Measurements from ENCODE around the gene DDOST.
"Not testable (repeated sequence)": the region's sequence is repeated elsewhere in the genome, so short reads cannot be mapped to it uniquely, and the experiment has no call there.

Gene DDOST

DNA sequence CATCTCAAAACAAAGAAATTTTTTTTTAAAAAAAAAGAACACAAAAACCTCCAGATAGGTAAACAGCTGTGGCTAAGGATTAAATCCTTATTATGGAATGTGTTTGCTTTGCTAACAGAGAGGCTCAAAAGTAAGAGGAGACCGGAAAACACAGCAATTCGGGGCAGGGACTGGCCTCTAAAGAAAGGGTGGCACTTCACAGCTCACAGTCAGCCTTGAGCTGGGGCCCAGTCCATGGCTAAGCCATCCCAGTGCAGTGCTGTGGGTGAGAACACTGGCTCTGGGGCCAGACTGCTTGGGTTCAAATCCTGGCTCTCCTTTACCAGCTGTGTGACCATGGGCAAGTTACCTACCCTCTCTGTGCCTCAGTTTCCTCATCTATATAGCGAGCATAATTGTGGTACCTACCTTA, 28.5 kb upstream of the DDOST start:
- no peak for DNase-seq

DNA sequence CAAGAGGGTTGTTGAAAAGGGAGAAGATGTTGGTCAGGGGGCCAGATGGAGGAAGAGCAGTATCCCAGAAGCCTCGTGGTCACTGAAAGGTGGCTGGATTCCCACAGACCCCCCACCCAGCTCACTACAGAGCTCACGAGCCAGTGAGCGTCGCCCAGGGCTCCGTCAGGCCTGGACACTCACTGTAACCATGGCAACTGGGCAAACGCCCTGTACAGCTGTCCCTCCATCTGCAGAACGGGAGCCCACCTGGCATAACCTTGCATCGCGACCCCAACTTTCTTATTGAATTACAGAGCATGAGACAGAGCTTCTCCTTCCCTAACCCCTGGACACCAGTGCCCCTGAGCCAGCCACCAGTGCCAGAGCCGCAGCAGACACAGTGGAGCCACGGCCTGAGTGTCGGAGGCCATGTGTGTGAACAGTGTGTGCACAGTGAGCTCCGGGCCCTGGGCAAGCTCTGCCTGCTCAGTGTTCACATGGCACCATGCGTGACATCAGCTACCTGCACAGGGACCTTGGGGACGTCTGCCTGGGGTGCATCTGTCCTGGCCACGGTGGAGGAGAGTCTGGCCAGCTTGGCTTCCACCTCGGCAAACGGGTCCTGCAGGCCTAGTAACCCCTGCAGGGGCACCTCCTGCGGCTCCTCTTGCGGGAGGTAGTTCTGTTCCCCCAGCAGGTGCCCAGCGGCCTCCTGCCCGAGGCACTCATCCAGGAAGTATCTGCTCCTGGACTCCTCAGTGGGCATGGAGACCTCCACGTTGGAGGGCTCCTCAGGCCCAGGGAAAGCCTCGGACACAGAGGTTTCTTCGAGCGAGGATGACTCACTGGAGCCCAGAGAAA, 25.9 kb upstream of the DDOST start:
- DNase-seq: no peak

DNA sequence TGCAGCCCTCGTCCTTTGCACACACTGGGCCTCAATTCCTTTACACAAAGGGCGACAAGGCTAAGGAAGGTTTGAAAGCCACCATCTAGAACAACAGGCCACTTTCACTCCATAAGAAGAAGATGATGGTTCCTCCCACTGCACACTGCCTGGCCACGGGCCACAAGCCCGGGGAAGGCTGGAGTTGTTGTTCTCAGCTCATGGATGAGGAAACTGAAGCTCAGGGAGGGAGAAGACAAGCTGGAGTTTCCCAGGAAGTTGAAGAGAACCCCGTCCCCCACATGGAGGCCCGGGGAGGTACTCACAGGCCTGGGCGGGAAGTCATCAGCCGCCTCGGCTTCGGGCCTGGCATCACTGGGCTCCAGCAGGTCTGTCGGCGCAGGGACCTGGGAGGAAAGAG, 24.6 kb upstream of the DDOST start:
- DNase-seq: no peak

DNA sequence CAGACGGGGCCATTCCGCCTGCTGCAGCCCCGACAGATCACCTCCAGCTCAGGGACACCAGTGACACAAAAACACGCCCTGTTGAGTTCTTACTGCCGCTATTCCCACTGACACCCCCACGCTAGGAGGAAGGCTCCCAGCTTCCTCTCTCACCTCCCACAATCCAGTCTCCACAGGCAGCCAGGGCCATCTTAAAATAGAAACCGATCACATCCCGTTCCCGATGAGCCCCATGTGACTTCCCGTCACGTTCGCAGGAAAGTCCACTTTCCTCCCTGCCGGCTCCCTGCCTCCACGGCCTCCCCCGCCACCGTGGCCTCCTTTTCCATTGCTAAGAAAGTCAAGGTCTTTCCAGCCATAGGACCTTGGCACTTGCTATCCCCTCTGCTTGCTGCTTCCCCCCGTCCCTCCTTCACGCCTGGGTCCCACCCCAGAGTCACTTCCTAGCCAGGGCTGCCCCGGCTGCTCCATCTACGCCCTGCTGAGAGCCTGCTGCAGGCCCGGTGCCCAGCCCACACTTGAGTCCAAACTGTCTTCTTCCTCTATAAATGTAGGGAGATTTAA, 24.0 kb upstream of the DDOST start:
- DNase-seq: no peak

DNA sequence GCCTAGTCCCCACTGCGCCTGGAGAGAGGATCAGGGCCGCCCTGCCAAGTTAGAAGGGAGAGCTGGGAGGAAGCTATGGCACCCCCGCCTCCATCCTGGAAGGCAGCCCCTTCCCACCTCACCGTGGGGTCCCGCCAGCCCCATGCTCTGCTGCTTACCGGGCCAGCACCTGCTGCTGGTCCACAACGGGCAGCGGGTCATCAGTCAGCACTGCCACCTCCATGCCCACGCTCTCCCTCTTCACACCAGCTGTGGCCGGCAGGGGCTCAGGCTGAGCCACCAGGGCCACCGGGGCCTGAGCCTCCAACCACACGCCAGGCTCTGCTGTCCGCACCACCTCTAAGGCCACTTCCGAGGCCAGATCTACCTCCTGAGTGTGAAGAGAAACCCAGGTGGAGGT, 23.5 kb upstream of the DDOST start:
- no peak for DNase-seq

DNA sequence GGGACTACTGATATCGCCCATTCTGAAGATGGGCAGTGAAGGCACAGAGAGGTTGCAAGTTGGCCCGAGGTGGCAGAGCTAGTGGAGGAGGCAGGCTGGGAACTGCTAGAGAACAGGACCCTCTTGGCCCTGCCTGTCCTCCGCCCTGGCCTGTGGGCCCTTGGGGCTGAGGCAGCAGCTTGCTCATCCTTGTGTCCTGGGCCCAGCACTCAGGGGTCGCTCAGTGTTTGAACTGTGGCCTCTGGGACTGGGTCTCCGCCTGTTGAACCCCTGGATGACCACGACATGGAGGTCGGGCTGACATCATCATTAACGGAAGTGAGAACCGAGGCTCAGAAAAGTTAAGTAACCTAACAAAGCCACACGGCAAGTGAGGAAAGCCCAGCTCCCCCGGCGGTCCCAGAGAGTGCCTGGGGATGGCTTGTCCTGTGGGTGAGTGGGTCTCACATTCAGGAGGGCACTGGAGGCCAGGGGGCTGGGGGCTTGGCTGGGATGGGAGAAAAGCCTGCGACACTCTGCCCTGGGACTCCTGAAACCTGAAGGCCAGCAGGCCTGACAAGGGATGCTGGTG, 23.0 kb upstream of the DDOST start:
- DNase-seq: no peak

DNA sequence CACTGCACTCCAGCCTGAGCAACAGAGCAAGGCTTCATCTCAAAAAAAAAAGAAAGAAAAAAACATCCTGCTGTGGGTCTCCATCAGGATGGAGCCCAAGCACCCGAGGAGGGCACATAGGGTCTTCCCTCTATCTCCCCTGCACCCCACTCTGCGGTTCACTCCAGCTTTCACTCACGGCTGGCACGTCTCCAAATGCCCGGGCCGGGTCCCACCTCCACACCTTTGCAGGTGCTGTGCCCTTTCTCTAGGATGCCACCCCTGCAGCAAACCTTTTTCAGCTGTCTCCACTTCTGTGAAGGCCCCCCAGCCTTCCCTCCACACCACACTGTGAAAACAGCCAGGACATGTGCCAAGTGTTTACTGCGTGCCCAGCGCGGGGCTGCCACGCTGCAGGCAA, 22.4 kb upstream of the DDOST start:
- no peak for DNase-seq

DNA sequence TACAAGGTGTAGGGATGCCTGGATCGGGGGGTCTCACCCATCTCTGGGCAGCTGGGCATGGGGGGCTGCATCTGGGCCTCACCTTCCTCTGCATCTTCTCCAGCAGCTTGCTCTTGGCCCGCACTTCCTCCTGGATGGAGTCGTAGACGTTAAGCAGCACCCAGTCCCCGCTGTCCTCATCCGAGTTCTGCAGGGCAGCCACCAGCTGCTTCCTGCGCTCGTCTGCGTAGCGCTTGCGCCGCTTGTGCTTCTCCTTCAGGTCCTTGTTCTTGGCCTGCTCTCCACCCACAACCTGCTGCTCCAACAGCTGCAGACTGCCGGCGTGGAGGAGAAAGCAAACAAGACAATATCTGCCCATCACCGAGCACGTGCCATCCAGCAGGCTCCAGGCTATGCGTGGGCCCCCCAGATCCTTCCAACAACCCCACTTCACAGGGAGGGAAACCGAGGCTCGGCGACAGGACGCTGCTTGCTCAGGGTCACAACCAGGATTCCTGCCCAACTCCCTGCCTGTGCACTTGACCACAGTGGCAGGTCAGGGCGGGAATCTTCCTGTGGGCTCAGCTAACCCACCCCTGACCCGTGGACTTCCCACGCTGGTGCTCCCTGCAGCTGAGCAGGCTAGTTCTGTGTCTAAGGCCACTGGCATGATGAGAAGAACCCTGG, 21.5 kb upstream of the DDOST start:
- peak in 1 of 2 donors; percentile 71 for DNase-seq

DNA sequence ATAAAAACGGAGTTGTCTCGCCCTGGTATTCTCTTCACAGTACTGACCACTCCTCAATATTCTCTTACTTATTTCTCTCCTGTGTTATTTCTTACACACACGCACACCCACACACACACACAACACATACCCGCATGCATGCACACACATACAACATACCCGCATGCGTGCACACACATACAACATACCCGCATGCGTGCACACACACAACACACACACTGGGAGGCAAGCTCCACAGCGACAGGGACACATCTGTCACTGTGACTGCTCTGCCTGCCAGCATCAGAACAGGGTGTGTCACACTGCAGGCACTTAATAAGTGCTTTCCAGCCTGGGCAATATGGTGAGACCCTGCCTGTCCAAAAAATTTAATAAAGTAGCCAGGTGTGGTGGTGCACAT, 20.8 kb upstream of the DDOST start:
- DNase-seq: no peak

DNA sequence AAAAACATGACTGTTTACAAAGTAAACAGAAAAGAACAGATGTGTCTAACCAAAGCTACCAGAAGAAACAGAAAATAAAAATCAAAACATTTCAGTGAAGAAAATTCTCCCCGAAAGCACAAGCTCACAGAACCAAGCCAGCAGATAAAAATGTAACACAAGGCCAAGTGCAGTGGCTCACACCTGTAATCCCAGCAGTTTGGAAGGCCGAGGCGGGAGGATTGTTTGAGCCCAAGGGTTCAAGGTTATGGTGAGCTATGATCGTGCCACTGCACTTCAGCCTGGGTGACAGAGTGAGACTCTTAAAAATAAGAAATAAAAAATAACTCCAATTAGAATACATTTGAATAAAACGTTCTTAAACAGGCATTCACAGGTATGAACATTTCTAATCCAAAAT, 19.1 kb upstream of the DDOST start:
- no peak for DNase-seq

DNA sequence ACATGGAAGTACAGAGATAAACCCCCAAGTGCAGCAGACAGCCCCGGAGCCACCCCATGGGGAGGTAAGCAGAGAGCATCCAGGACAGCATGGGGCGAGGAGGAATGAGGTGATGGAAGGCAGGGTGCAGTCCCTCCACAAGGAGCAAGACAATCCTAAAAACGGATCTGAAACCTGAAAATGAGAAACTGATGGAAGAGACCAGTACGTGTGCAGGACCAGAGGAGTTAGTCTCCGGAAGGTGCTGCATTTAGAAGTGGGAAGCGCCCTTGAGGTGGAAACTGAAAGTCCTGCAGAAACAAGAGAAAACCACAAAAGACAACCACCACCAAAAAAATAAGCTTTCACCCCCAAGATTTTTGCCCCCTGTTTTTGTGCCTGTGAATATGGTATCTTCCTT, 17.4 kb upstream of the DDOST start:
- DNase-seq: peak in 1 of 2 donors; percentile 3

DNA sequence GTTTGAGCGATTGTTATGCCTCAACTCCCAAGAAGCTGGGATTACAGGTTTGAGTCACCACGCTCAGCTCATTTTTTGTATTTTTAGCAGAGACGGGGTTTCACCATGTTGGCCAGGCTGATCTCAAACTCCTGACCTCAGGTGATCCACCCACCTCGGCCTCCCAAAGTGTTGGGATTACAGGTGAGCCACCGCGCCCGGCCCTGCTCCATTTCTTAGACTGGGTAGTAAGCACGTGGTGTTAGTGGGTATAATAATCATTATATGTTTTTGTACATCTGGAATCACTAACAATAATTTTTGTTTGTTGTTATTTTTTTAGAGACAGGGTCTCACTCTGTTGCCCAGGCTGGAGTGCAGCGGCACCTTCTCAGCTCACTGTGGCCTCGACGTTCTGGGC, 12.5 kb upstream of the DDOST start:
- DNase-seq: not testable (repeated sequence)

DNA sequence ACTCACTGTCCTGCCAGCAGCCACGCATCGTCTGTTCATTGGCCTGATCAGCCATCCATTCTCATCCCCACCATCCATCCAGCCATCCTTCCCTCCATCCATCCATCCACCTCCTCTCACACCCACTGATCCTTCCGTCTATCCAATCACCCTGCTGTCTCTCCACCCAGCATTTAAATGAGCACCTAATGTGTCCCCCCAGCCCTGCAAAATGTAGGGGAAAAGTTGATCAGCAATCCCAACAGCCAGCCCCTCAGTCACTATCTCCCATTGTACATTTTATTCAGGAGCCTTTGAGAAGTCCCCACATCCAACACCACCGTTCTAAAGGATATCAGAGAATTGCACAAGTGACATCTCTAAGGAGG, 11.1 kb upstream of the DDOST start:
- no peak for DNase-seq

DNA sequence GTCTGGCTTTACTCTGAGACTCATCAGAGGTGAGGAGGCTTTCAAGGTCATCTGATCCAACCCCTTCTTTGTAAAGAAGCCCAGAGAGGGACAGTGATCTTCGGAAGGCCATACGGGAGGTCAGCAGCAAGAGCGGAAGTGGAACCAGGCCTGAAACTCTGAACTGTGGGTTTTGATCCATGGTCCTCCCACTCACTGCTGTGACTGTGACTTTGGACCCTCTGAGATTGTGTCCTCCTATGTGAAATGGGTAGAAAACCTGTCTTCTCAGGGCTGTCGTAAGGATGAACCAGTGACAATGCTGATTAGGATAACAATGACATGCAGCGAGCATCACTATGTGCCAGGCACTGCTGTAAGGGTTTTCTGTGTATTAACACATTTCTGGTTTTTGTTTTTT, 9.8 kb upstream of the DDOST start:
- no peak for DNase-seq

DNA sequence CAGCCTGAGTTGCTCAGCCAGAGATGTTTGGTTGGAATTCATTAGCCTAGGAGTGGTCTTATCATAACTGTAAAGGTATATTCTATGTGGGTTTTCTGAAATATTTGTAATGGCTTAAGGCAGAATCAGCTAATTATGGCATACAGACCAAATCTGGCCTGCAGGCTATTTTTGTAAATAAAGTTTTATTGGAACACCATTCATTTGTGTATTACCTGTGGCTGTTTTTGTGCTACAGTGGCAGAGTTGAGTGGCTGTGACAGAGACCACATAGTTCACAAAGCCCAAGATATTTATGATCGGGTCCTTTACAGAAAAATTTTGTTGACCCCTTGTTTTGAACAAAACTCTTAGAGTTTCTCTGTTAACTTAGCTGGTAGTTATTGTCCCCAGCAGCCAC, 7.4 kb upstream of the DDOST start:
- no peak for DNase-seq

DNA sequence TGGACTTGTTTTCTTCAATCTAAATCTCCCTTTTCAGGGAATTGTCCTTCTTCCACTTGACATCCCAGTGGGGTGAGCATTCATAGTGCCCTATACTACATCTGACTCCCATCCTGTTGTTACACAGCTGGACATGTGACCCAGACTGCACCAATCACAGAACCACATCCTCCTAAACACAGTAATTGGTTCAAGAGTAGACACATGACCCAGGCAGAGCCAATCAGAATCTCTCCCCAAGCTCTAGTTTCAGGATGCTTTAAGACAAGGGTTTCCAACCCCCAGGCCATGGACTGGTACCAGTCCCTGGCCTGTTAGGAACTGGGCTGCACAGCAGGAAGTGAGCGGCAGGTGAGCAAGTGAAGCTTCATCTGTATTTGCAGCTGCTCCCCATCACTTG, 5.6 kb upstream of the DDOST start:
- DNase-seq: no peak

DNA sequence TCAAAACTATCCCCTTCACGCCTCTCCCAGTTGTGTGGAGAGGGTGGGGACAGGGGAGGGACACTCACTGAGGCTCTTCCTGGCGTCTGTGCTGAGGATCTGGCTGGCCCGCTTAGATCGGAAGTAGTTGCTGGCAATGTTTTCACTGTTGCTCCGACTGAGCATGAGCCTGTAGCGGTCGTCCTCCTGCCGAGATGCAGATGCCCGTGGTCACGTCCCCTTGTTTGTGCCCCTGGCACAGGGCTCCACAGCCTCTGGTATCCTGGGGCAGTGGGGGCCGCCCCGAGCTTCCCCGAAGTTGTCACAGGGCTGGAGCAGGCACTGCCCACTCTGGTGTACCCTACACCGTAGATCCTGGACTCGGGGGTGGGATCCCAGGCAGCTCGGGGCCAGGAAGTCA, 5.0 kb upstream of the DDOST start:
- DNase-seq: no peak

DNA sequence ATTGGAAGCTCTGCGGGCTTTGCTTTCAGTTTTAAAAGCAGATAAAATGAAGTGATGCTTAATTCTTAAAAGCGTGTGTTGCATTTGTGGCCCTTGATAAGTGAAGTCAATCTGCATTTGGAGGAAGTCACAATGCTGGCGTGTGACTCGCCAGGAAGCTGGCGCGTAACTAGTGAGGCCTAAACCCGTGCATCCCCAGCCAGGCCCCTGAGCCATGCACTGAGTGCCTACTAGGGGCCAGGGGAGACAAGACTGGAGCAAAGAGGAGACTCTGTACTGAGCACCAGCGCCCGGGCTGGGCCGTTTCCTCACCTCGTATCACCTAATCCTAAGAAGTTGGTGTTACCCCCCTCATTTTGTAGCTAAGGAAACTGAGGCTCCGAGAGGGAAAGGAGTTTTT, 4.6 kb upstream of the DDOST start:
- peak in 1 of 2 donors; percentile 42 for DNase-seq

DNA sequence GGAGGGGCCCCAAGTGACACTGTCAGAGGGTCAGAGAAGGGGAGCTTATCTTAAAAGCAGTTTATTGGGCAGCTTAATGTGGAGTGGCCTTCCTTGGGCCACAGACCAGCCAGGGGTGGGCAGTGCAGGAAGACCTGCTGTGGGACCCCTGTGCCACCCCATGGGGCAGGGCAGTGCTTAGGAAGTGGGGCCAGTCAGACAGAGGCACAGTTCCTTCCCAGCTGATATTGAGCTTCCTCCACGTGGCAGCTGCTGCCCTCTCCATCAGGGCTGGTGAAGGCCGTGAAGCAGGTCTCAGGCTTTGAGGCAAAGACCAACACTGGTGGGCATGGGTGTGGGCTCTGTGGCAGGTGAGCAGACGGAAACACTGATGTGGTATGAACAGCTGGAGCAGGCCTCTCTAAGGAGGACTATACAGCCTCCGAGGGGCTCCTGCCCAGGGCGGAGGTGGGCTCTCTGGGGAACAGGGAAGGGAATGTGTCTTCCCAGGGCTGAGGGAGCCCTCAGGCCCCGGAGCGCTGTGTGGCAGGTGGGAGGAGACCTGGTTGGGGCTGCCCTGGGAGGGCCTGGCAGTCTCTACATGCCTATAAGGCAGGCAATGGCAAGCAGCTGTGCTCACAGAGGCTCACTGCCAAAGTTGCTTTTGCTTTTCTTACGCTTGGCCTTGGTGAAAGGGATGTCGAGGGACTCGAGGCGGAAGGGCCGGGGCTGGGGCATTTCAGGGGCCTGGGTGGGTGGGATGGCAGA, 3.0 kb upstream of the DDOST start:
- DNase-seq: no peak

DNA sequence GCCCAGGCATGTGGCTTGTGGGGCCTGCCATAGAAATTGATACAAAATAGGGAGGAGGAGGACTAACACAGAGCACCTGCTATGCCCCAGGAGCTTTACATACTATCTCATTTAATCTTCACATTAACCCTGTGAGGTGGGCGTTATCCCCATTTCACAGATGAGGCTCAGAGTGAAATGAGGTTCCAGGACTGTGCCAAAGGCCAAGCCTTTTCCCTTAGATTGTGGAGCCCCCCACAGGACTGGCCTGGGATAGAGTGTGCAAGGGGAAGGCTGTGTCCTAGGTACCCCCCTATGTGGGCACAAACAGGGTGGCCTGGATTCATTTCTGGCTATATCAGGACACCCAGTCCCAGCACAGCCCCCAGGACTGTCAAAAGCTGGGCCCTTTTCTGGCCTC, 2.2 kb upstream of the DDOST start:
- no peak for DNase-seq

DNA sequence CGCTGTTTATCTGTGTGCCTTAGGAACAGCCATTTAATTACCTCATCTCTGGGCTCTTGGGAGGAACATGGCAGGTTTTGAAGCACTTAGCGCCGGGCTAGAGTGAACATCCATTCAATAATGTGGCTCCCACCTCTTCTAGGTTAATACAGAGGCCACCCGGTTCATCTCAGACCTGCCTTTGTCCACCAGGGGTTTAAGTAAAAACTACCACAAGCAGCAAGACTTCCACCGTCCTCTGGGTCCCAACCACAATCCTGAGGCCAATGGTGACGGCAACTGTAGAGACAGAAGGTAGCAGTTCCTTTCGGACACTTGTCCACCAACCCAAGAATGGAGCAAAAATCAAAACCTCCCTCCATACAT, 924 bp upstream of the DDOST start:
- DNase-seq: no peak

DNA sequence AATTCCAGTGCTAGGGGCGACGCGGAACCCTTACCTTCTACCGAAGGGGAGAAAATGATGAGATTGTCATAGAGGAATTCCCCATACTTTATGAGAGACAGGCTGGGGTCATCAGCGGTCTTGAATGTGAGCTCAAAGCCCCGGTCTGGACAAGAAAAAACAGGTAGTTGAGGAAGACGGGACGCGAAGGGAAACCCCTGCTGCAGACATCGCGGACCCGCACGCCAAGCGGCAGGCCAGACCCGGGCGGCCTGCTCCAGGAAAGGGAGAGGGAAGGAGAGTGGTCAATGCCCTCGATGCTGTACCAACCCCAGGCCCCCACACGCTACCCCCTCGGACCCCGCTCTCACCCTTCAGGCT, 342 bp downstream of the DDOST start:
- no peak for DNase-seq

DNA sequence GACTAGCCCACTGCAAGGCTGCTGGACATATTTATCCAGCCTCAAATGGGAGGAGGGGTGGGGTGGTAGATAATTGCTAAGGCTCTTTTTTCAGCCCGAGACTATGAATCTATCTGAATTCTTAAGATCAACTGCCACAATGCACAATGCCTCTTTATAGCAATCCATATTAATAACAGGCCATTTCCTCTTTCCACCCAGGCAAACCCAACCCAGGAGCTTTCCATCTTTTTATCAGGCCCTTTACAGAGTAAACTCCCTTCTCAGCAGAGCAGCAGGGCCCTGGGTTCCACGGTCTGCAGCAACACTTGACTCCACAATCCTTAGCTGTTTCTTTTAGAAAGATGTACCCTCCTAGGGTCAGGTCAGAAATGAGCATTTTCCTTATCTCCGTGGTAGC, 806 bp downstream of the DDOST start:
- no peak for DNase-seq
